Naive B cell (primary cell): ENCODE data around the gene SLC25A26. TPM values are rescaled to one million over a fixed set of nuclear protein-coding genes. Genes with fewer than 3 reads are reported as not detected.
"Not testable (repeated sequence)": the region's sequence is repeated elsewhere in the genome, so short reads cannot be mapped to it uniquely, and the experiment has no call there.

ENCODE experiments used
- ATAC-seq, 2 donors: fragments of 150-1000 bp; cut with Tn5 transposase; 2 replicates each; pipeline ENCODE4 v1.10.0; 2021; ENCODE audit warnings: low read depth in 2 of 2, mild to moderate bottlenecking in 2 of 2, moderate library complexity in 2 of 2
- DNase-seq: peaks from one replicate; pipeline ENCODE4 v3.0.0; 2022
- H3K27ac Mint-ChIP-seq, 6 donors: one replicate each; pipeline ENCODE4 v1.8.0; 2020 to 2022; ENCODE audit warnings: mild to moderate bottlenecking in 6 of 6, mixed read lengths in 6 of 6, moderate library complexity in 5 of 6, inconsistent platforms in 2 of 6
- H3K27me3 Mint-ChIP-seq, 3 donors: one replicate each; pipeline ENCODE4 v1.8.0; 2021 to 2022; ENCODE audit warnings: mixed read lengths in 3 of 3, mild to moderate bottlenecking in 1 of 3
- H3K36me3 Mint-ChIP-seq, 2 donors: one replicate each; pipeline ENCODE4 v1.8.0; 2020 to 2022; ENCODE audit warnings: mixed read lengths in 2 of 2, inconsistent platforms in 1 of 2, mild to moderate bottlenecking in 1 of 2
- H3K4me1 Mint-ChIP-seq, 3 donors: one replicate each; pipeline ENCODE4 v1.8.0; 2020 to 2022; ENCODE audit warnings: mixed read lengths in 3 of 3, inconsistent platforms in 1 of 3, mild to moderate bottlenecking in 1 of 3, moderate library complexity in 1 of 3
- H3K4me3 Mint-ChIP-seq, 8 donors: one replicate each; pipeline ENCODE4 v1.8.0; 2020 to 2022; ENCODE audit warnings: mild to moderate bottlenecking in 8 of 8, mixed read lengths in 8 of 8, moderate library complexity in 8 of 8, inconsistent platforms in 2 of 8
- H3K9me3 Mint-ChIP-seq, 7 donors: one replicate each; pipeline ENCODE4 v1.8.0; 2020 to 2022; ENCODE audit warnings: mixed read lengths in 7 of 7, mild to moderate bottlenecking in 5 of 7, inconsistent platforms in 2 of 7, moderate library complexity in 1 of 7
- polyA plus RNA-seq, 6 donors: library from polyadenylated mRNA; unstranded; fragments of 300-500 nt; fragmentation: Illumina TruSeq; gene quantifications; one replicate each; pipeline ENCODE4 v1.2.3, GENCODE V29; 2021; ENCODE audit warnings: low read depth in 6 of 6

The SLC25A26 gene
- polyA plus RNA-seq, 6 donors from 2014 or later: 25.9 to 80.1 (median 35.3) TPM

- Mint-ChIP-seq H3K4me1 (peaks cover 26 to 32% (median 27%) of the 10 kb centered on the region in 3 donors), H3K4me3 (no peak overlapping the region), H3K36me3 (peaks cover 21 to 29% of the 10 kb centered on the region in 2 donors), H3K27ac (no peak overlapping the region), H3K9me3 (no peaks in the 10 kb centered on the region), H3K27me3 (no peaks in the 10 kb centered on the region)
- DNase-seq (no peak), ATAC-seq (no peak)
Observed at GRCh38 chr3:66265649-66266048, 44.8 kb downstream of the SLC25A26 start.

- peaks cover 21 to 24% of the 10 kb centered on the region in 2 donors for H3K36me3 Mint-ChIP-seq
Observed at GRCh38 chr3:66266551-66266950, 45.8 kb downstream of the SLC25A26 start.

GRCh38 chr3:66267031-66267430 is 46.2 kb downstream of the SLC25A26 start:
- Mint-ChIP-seq H3K27me3 (no peaks in the 10 kb centered on the region), H3K4me1 (peaks cover 26 to 32% (median 27%) of the 10 kb centered on the region in 3 donors), H3K4me3 (peak overlapping the region in 4 of 8 donors; percentile 2 to 54 (median 16)), H3K9me3 (no peaks in the 10 kb centered on the region), H3K27ac (peak overlapping the region in 5 of 6 donors; percentile 22 to 81 (median 34)), H3K36me3 (peaks cover 21% of the 10 kb centered on the region in 2 donors)
- DNase-seq: peak; percentile 66
- ATAC-seq: peak; percentile 95 to 97

More at GRCh38 chr3:66266551-66266950, 45.8 kb downstream of the SLC25A26 start:
- H3K4me3 Mint-ChIP-seq: no peak overlapping the region
- H3K27ac Mint-ChIP-seq: peak overlapping the region in 1 of 6 donors; percentile 34
- no peak for DNase-seq
- no peaks in the 10 kb centered on the region for H3K27me3 Mint-ChIP-seq
- no peaks in the 10 kb centered on the region for H3K9me3 Mint-ChIP-seq
- no peak for ATAC-seq
- H3K4me1 Mint-ChIP-seq: peaks cover 26 to 32% (median 27%) of the 10 kb centered on the region in 3 donors

GRCh38 chr3:66267906-66268305 is 47.1 kb downstream of the SLC25A26 start:
- Mint-ChIP-seq H3K27ac (peak overlapping the region in 3 of 6 donors; percentile 16 to 68 (median 55)), H3K4me1 (peaks cover 26 to 32% (median 27%) of the 10 kb centered on the region in 3 donors), H3K9me3 (no peaks in the 10 kb centered on the region), H3K27me3 (no peaks in the 10 kb centered on the region), H3K36me3 (peaks cover 21% of the 10 kb centered on the region in 2 donors), H3K4me3 (no peak overlapping the region)
- DNase-seq (no peak), ATAC-seq (no peak)

GRCh38 chr3:66268864-66269263 is 48.1 kb downstream of the SLC25A26 start:
- no peak overlapping the region for H3K4me3 Mint-ChIP-seq
- peaks cover 15 to 16% of the 10 kb centered on the region in 2 donors for H3K36me3 Mint-ChIP-seq
- H3K27ac Mint-ChIP-seq: peak overlapping the region in 3 of 6 donors; percentile 13 to 79 (median 63)
- H3K9me3 Mint-ChIP-seq: no peaks in the 10 kb centered on the region
- no peaks in the 10 kb centered on the region for H3K27me3 Mint-ChIP-seq
- H3K4me1 Mint-ChIP-seq: peaks cover 26 to 32% (median 27%) of the 10 kb centered on the region in 3 donors
- DNase-seq (no peak), ATAC-seq (no peak)

GRCh38 chr3:66269411-66269810 is 48.6 kb downstream of the SLC25A26 start:
- H3K27me3 Mint-ChIP-seq: no peaks in the 10 kb centered on the region
- H3K36me3 Mint-ChIP-seq: peaks cover 15 to 16% of the 10 kb centered on the region in 2 donors
- ATAC-seq (no peak), DNase-seq (no peak)
- H3K27ac Mint-ChIP-seq: peak overlapping the region in 1 of 6 donors; percentile 60
- no peaks in the 10 kb centered on the region for H3K9me3 Mint-ChIP-seq
- H3K4me3 Mint-ChIP-seq: no peak overlapping the region
- peaks cover 26 to 32% (median 27%) of the 10 kb centered on the region in 3 donors for H3K4me1 Mint-ChIP-seq

GRCh38 chr3:66270288-66270687 is 49.5 kb downstream of the SLC25A26 start:
- no peak for DNase-seq
- no peak overlapping the region for H3K4me3 Mint-ChIP-seq
- peaks cover 15 to 16% of the 10 kb centered on the region in 2 donors for H3K36me3 Mint-ChIP-seq

GRCh38 chr3:66270701-66271100 is 49.9 kb downstream of the SLC25A26 start:
- H3K27me3 Mint-ChIP-seq: no peaks in the 10 kb centered on the region
- peaks cover 26 to 32% (median 27%) of the 10 kb centered on the region in 3 donors for H3K4me1 Mint-ChIP-seq
- ATAC-seq (no peak), DNase-seq (no peak)
- peaks cover 15 to 16% of the 10 kb centered on the region in 2 donors for H3K36me3 Mint-ChIP-seq
- H3K27ac Mint-ChIP-seq: no peak overlapping the region
- H3K4me3 Mint-ChIP-seq: no peak overlapping the region
- H3K9me3 Mint-ChIP-seq: no peaks in the 10 kb centered on the region

More at GRCh38 chr3:66270288-66270687, 49.5 kb downstream of the SLC25A26 start:
- H3K27ac Mint-ChIP-seq: no peak overlapping the region
- H3K27me3 Mint-ChIP-seq: no peaks in the 10 kb centered on the region
- H3K4me1 Mint-ChIP-seq: peaks cover 26 to 32% (median 27%) of the 10 kb centered on the region in 3 donors
- no peaks in the 10 kb centered on the region for H3K9me3 Mint-ChIP-seq
- no peak for ATAC-seq

- Mint-ChIP-seq H3K36me3 (peaks cover 15 to 16% of the 10 kb centered on the region in 2 donors), H3K9me3 (no peaks in the 10 kb centered on the region), H3K4me3 (no peak overlapping the region), H3K27me3 (no peaks in the 10 kb centered on the region), H3K4me1 (peaks cover 25 to 32% (median 27%) of the 10 kb centered on the region in 3 donors), H3K27ac (no peak overlapping the region)
- no peak for DNase-seq
- no peak for ATAC-seq
Observed at GRCh38 chr3:66271231-66271630, 50.4 kb downstream of the SLC25A26 start.

- no peaks in the 10 kb centered on the region for H3K27me3 Mint-ChIP-seq
- peaks cover 15 to 21% of the 10 kb centered on the region in 2 donors for H3K36me3 Mint-ChIP-seq
- no peak for ATAC-seq
- H3K4me1 Mint-ChIP-seq: peaks cover 17 to 31% (median 23%) of the 10 kb centered on the region in 3 donors
- H3K4me3 Mint-ChIP-seq: no peak overlapping the region
- no peak for DNase-seq
- no peaks in the 10 kb centered on the region for H3K9me3 Mint-ChIP-seq
- H3K27ac Mint-ChIP-seq: no peak overlapping the region
Observed at GRCh38 chr3:66272016-66272415, 51.2 kb downstream of the SLC25A26 start.

- ATAC-seq, H3K4me1 Mint-ChIP-seq, H3K4me3 Mint-ChIP-seq, H3K27ac Mint-ChIP-seq, H3K36me3 Mint-ChIP-seq, H3K9me3 Mint-ChIP-seq, DNase-seq, H3K27me3 Mint-ChIP-seq: not testable (repeated sequence)
Observed at GRCh38 chr3:66274837-66275236, 54.0 kb downstream of the SLC25A26 start.

- Mint-ChIP-seq H3K9me3 (no peaks in the 10 kb centered on the region), H3K36me3 (peaks cover 0 to 4% of the 10 kb centered on the region in 2 donors), H3K27ac (peak overlapping the region in 1 of 6 donors; percentile 5), H3K4me3 (no peak overlapping the region), H3K27me3 (no peaks in the 10 kb centered on the region), H3K4me1 (peaks cover 0 to 13% (median 6%) of the 10 kb centered on the region in 3 donors)
- DNase-seq: peak; percentile 46
- peak in 1 of 2 donors; percentile 39 for ATAC-seq
Observed at GRCh38 chr3:66276705-66277274, 56.0 kb downstream of the SLC25A26 start.

- H3K27ac Mint-ChIP-seq: peak overlapping the region in 3 of 6 donors; percentile 35 to 84 (median 68)
Observed at GRCh38 chr3:66279168-66279567, 58.4 kb downstream of the SLC25A26 start.

GRCh38 chr3:66280304-66280703 is 59.5 kb downstream of the SLC25A26 start:
- ATAC-seq (no peak), DNase-seq (no peak)
- no peak overlapping the region for H3K27ac Mint-ChIP-seq
- no peaks in the 10 kb centered on the region for H3K27me3 Mint-ChIP-seq
- no peak overlapping the region for H3K4me3 Mint-ChIP-seq
- peaks cover 0 to 10% of the 10 kb centered on the region in 2 donors for H3K36me3 Mint-ChIP-seq
- no peaks in the 10 kb centered on the region for H3K9me3 Mint-ChIP-seq
- H3K4me1 Mint-ChIP-seq: peaks cover 0 to 13% (median 6%) of the 10 kb centered on the region in 3 donors

More at GRCh38 chr3:66279168-66279567, 58.4 kb downstream of the SLC25A26 start:
- Mint-ChIP-seq H3K4me1 (peaks cover 0 to 13% (median 6%) of the 10 kb centered on the region in 3 donors), H3K27me3 (no peaks in the 10 kb centered on the region), H3K4me3 (no peak overlapping the region), H3K36me3 (peaks cover 0 to 10% of the 10 kb centered on the region in 2 donors), H3K9me3 (no peaks in the 10 kb centered on the region)
- no peak for DNase-seq
- no peak for ATAC-seq
